Fibroblast of mammary gland (primary cell): ENCODE measurements around the gene TCF7L2.

ENCODE experiments used
- DNase-seq: peaks from one replicate; pipeline ENCODE4 v3.0.0-alpha.2; 2010; ENCODE audit warnings: low read depth
- H3K4me3 ChIP-seq: 2 replicates; pipeline ENCODE4 v1.5.1; 2011; ENCODE audit warnings: low read depth, mild to moderate bottlenecking, low read length, moderate library complexity; ENCODE audit not compliant: control insufficient read depth
- CTCF ChIP-seq: conservative IDR thresholded peaks from 2 replicates; pipeline ENCODE4 v1.5.1; 2011; ENCODE audit warnings: low read depth, low read length, inconsistent platforms; ENCODE audit not compliant: control insufficient read depth, insufficient read depth

The TCF7L2 gene

DNA sequence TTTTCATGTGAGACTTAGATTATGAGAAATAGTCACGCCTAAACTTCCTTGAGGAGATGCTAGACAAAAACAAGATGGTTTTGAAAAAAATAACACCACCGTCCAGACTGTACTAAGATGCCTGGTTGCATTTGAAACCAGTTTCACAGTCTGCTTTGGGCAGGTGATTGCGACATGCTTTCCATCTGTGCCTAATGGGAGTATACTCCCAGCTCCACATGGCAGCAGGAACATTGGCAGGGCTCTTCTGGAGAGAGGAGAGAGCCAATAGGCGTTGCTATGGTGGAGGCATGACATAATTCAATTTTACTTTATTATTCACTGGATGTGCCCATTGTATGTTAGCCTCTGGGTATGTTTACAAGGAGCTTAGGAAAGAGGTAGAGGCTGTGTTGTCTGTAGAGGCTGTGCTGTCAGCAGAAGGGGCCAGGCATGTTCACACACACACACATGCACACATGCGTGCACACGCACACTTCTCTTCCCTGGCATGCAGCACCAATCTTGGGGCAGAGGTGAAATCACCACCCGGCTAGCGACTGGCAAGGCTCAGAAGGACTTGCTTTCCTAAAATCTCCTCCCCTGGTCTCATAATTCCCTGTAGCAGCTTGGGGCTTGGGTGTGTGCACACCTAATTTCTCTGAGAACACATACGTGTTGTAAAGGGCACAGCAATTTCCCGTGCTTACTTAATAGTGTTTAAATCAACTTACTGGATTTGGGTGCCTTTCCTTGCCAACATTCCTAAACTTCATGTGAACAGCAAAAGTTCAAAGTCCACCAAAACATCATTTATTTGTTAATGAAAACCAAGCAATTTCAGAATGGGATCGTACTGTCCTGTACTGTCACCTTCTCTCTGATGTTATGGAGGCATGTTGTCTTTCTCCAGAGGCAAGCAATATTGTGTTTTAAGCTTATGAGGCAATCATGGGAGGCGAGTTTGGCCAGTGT is 162.1 kb downstream of the TCF7L2 start:
- no peak overlapping the region for H3K4me3 ChIP-seq
- peak; percentile 87 for DNase-seq
- TF ChIP-seq CTCF, result no peak

DNA sequence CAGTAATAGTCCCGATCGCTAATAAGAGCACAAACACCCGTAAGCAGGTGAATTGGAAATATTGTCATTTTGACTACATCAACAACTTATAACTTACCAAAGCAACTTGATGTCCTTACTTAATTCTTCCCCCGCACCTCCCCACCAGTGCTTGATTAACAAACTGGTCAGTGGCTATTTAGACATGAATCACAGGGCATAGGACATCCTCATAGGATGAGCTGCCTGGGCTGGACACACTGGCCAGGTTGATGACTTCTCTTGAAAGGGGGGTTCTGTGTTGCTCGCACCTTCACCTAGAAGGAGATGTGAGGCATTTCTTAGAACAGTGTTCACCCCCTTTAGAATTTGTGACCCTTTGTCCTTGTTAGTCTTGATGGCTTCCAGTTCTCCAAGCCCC is 163.2 kb downstream of the TCF7L2 start:
- TF ChIP-seq CTCF, result no peak
- no peak overlapping the region for H3K4me3 ChIP-seq
- DNase-seq, result no peak

GRCh38 chr10:113113918-113114317 is 163.9 kb downstream of the TCF7L2 start:
- no peak for DNase-seq
- H3K4me3 ChIP-seq, result no peak overlapping the region
- no peak for TF ChIP-seq CTCF

DNA sequence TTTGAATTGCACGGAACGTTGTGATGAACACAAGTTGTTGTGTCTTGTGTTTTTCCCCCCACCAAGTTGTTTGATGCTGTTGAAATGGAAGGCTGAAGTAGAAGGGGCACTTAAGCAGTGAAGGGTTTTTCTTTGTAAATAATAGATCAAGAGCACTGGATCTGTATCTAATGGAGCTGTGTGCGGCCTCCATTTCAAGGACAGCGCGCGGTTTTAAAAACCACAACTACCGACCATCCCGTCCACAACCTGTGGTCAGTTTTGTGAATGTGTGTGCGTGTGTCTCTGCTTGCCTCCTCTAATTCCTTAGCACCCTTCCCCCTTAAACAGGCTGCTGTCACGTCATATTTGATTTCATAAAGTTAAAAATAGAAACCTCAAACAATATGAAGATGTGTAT is 165.5 kb downstream of the TCF7L2 start:
- H3K4me3 ChIP-seq, result no peak overlapping the region
- no peak for TF ChIP-seq CTCF
- no peak for DNase-seq

DNA sequence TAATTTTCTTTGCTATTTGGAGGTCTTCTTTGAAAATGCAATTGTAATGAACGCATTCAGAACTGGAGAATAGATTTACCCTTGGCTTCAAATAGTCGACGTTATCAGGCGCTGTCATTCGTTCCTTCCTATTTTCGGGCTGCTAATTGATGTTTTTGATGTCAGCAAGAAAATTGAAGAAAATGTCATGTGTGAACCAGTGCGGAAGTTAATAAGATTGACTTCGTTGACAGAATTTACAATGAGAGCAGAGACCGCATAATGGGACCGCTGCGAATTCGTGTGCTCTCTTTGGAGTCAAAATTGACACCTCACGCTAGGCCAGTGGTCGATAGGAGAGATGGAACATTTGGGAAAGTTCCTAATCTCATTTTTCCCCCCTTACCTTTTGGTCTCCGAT is 168.8 kb downstream of the TCF7L2 start:
- no peak for DNase-seq
- TF ChIP-seq CTCF, result no peak
- H3K4me3 ChIP-seq, result no peak overlapping the region

DNA sequence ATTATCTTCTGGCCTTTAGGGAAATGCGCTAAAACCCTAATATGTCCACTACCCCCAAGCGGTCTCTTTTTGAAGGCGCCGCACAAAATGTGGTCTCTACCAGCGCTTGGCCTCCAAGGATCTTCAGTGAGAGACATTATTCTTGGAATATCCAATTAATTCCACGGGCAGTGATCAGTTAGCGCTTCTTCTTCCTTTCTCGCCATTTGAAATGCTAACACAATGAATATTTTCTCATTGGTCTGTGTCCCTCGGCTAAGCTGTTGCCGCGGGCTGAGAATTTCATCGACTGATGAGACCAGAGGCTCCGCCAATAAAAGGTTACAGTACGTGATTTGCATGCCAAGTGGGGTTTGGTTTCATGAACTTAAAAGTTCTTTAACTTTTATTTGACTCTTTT is 169.8 kb downstream of the TCF7L2 start:
- H3K4me3 ChIP-seq, result no peak overlapping the region
- DNase-seq, result no peak
- TF ChIP-seq CTCF, result no peak

DNA sequence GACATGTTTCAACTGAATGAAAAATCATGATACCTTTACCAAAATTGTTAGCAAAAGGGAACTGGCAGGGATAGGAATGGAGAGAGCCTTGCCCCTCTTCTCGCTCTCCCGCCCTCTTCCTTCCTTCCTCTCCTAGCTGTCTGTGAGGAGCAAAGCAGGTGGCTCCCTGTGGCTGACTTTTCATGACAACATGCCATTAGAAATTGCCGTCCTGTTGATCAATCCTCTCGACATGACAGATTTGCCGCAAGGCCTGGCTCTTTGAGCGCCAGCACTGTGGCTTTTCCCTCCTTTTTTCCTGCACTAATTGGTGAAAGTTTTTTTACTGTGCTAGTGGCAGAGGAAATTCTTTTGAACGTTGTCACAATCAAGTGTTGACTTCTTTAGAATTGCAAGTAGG is 171.1 kb downstream of the TCF7L2 start:
- H3K4me3 ChIP-seq, result no peak overlapping the region
- no peak for TF ChIP-seq CTCF
- no peak for DNase-seq
